GM23248 (cell line): ENCODE results near the gene TASL.

Experiments
- EZH2 ChIP-seq: fragments of 200-600 bp; sonication (generic); IDR thresholded peaks from 2 replicates; pipeline ENCODE4 v1.6.1; 2018; ENCODE audit warnings: antibody characterized with exemption, mild to moderate bottlenecking; ENCODE audit not compliant: insufficient read depth, poor library complexity, severe bottlenecking
- EZH2phosphoT487 ChIP-seq: fragments of 200-600 bp; sonication (generic); IDR thresholded peaks from 2 replicates; pipeline ENCODE4 v1.6.1; 2018; ENCODE audit warnings: antibody characterized with exemption, moderate library complexity, mild to moderate bottlenecking, low read depth; ENCODE audit not compliant: insufficient read depth

DNA sequence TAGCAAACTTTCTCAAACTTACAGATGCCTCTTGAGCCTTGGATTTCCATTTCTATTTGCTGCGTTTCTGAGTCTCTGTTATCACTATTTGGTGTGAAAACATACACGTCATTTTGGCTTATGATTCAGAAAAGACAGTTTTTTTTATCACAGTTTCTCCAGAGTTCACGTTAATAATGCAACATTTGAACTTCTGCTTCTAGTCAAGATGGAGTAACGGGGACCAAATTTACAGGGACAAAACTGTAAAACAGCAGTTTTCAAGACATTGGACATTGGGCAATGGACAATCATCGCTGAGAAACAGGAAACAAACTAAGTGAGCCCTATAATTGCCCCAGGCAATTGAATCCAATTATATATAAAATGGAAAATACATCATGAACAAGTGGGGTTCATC, 36.2 kb upstream of the TASL start:
- TF ChIP-seq EZH2phosphoT487 (no peak), EZH2 (no peak)
